ENCODE results near the gene SLC30A5. TPM values are rescaled to one million over a fixed set of nuclear protein-coding genes. Genes with fewer than 3 reads are reported as not detected.
"Not testable (repeated sequence)": the region's sequence is repeated elsewhere in the genome, so short reads cannot be mapped to it uniquely, and the experiment has no call there.

SLC30A5 gene
- total and polyA plus RNA-seq, 2 donors (not counting 3 experiments of a cell fraction or from before 2014, with no cell fraction given), result 33.0 to 37.0 TPM

- no peak overlapping the region for H3K27ac ChIP-seq (ENCODE audit: insufficient read depth, low read depth, low read length)
- CTCF ChIA-PET, result no interaction called here
- DNase-seq (ENCODE audit: low read depth, low spot score) (no peak), FAIRE-seq (no peak)
- no TSS peak for BruUV-seq (replicated peaks)
- H3K4me2 ChIP-seq (ENCODE audit: insufficient read depth, low read length), result no peak overlapping the region
- POLR2A ChIA-PET, result no interaction called here
- TF ChIP-seq EZH2 (IDR thresholded peaks at IDR 0.05; ENCODE audit: borderline replicate concordance, low read depth, low read length, severe bottlenecking) (no peak), GATA2 (IDR thresholded peaks at IDR 0.05; ENCODE audit: insufficient read depth, insufficient read length, low read depth, low read length) (no peak), MYC (IDR thresholded peaks at IDR 0.05; ENCODE audit: low read depth, low read length) (no peak), POLR2A (IDR thresholded peaks at IDR 0.05; ENCODE audit: low read depth, low read length) (no peak), POLR2AphosphoS5 (IDR thresholded peaks at IDR 0.05; ENCODE audit: insufficient read depth, low read depth, low read length) (no peak), CTCF (IDR thresholded peaks at IDR 0.05; ENCODE audit: extremely low read depth in 1 of 2, insufficient read depth in 1 of 2, low read depth in 1 of 2, low read length in 2 of 2) (no peak), JUN (IDR thresholded peaks at IDR 0.05; ENCODE audit: borderline replicate concordance, insufficient read depth, insufficient read length, low read depth) (no peak), MAX (IDR thresholded peaks at IDR 0.05; ENCODE audit: insufficient read depth, insufficient read length) (no peak), FOS (IDR thresholded peaks at IDR 0.05; ENCODE audit: borderline replicate concordance, insufficient read depth, low read length) (no peak)
- dilution Hi-C loops (cut with MboI; ENCODE audit: extremely low pct_ligation_motif_present, low sequenced_read_pairs) (no loop called here), intact Hi-C loops (cut with micrococcal nuclease) (no loop called here)
- H3K27me3 ChIP-seq (ENCODE audit: control insufficient read depth in 2 of 2, insufficient read depth in 2 of 2, low read length in 2 of 2), result no peaks in the 10 kb centered on the region
- no peaks in the 10 kb centered on the region for H4K20me1 ChIP-seq (replicated peaks; ENCODE audit: control insufficient read depth, extremely low read depth, insufficient read depth, low read length)
- no peak overlapping the region for H3K9ac ChIP-seq (replicated peaks; ENCODE audit: extremely low read depth, insufficient read depth, low read length)
- no peaks in the 10 kb centered on the region for H3K79me2 ChIP-seq (ENCODE audit: control insufficient read depth, insufficient read depth, low read length)
- no peak overlapping the region for H2AFZ ChIP-seq (ENCODE audit: low read depth, low read length)
- H3K9me1 ChIP-seq (replicated peaks; ENCODE audit: control insufficient read depth, extremely low read depth, insufficient read depth, low read length), result no peaks in the 10 kb centered on the region
- H3K4me1 ChIP-seq (ENCODE audit: control insufficient read depth, extremely low read depth, insufficient read depth, low read length), result no peaks in the 10 kb centered on the region
- no peak overlapping the region for H3K4me3 ChIP-seq (replicated peaks in 1 of 3; ENCODE audit: insufficient read depth in 1 of 3, low read depth in 1 of 3, low read length in 3 of 3)
- no peaks in the 10 kb centered on the region for H3K36me3 ChIP-seq (ENCODE audit: control insufficient read depth in 2 of 2, extremely low read depth in 1 of 2, insufficient read depth in 2 of 2, low read length in 2 of 2)
- H3K9me3 ChIP-seq (replicated peaks; ENCODE audit: control insufficient read depth, insufficient read depth, low read length), result no peaks in the 10 kb centered on the region
Observed at GRCh38 chr5:69136293-69136692, 42.5 kb downstream of the SLC30A5 start.

GRCh38 chr5:69137208-69137607, 43.4 kb downstream of the SLC30A5 start:
- CTCF ChIA-PET; H3K9me1 ChIP-seq (replicated peaks; ENCODE audit: control insufficient read depth, extremely low read depth, insufficient read depth, low read length); H3K36me3 ChIP-seq (ENCODE audit: control insufficient read depth in 2 of 2, extremely low read depth in 1 of 2, insufficient read depth in 2 of 2, low read length in 2 of 2); H2AFZ ChIP-seq (ENCODE audit: low read depth, low read length); BruUV-seq (replicated peaks); H4K20me1 ChIP-seq (replicated peaks; ENCODE audit: control insufficient read depth, extremely low read depth, insufficient read depth, low read length); H3K27ac ChIP-seq (ENCODE audit: insufficient read depth, low read depth, low read length); H3K27me3 ChIP-seq (ENCODE audit: control insufficient read depth in 2 of 2, insufficient read depth in 2 of 2, low read length in 2 of 2); dilution Hi-C loops (cut with MboI; ENCODE audit: extremely low pct_ligation_motif_present, low sequenced_read_pairs); H3K4me2 ChIP-seq (ENCODE audit: insufficient read depth, low read length); intact Hi-C loops (cut with micrococcal nuclease); H3K9me3 ChIP-seq (replicated peaks; ENCODE audit: control insufficient read depth, insufficient read depth, low read length); H3K79me2 ChIP-seq (ENCODE audit: control insufficient read depth, insufficient read depth, low read length); DNase-seq (ENCODE audit: low read depth, low spot score); H3K4me1 ChIP-seq (ENCODE audit: control insufficient read depth, extremely low read depth, insufficient read depth, low read length); FAIRE-seq; POLR2A ChIA-PET; H3K9ac ChIP-seq (replicated peaks; ENCODE audit: extremely low read depth, insufficient read depth, low read length); H3K4me3 ChIP-seq (replicated peaks in 1 of 3; ENCODE audit: insufficient read depth in 1 of 3, low read depth in 1 of 3, low read length in 3 of 3): not testable (repeated sequence)

Measured in endothelial cell of umbilical vein (primary cell).